Hematopoietic multipotent progenitor cell treated with erythropoietin and hydrocortisone succinate and interleukin-3 and kit ligand, for 4 days (in vitro differentiated cells): ENCODE results near the gene A3GALT2.
A peak's percentile ranks its signal among the peaks of the same experiment; 100 is the strongest.

Experiments used
- DNase-seq: peaks from one replicate; pipeline ENCODE4 v3.0.0-alpha.2; 2015

A3GALT2 gene

GRCh38 chr1:33331444-33332356 is 10.8 kb upstream of the A3GALT2 start:
- DNase-seq, result no peak

GRCh38 chr1:33330906-33331305 is 10.0 kb upstream of the A3GALT2 start:
- no peak for DNase-seq

DNA sequence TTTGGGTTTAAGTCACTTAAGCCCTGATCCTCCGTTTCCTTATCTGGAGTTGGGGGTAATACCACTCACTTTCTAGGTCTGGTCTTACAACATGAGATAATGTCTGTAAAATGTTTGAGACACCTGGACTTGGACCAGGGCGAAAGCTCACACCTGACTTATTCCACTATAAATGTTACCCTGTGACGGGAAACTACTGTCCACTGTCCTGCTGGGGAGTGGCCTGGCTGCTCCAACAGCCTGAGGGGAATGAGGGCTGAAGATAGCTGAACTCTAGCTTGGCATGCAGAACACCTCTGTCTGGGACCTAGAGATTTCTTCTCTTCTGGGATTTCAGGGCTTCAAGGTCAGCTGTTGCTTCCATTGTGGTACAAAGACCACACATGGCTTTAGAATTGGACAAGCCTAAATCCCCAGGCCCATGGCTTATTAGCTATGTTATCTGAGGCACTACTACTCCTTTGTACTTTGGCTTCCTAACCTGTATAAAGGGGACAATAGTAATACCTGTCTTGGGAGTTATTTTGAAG is 9.5 kb upstream of the A3GALT2 start:
- no peak for DNase-seq

- no peak for DNase-seq
Measured at GRCh38 chr1:33329600-33330305, 8.9 kb upstream of the A3GALT2 start.

DNA sequence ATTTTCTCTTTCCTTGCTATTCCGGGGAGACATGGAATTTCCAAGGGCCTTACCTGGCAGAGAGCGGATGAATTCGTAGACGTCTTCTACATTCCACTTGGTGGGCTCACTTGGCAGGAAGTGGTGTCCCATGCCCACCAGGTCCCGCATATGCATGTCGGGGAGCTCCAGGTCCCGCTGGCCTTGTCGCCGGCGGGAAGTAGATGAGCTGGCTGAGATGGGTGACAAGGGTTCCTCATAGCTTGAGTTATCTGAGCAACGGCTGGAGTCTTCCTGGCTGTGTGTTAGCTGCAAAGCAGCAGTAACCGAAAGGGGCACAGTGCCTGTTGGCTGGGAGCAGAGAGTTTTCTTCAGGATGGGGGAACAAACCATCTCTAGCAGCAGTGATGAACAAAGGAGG is 7.9 kb upstream of the A3GALT2 start:
- DNase-seq, result no peak

- DNase-seq, result peak; percentile 47
Measured at GRCh38 chr1:33327587-33328325, 6.9 kb upstream of the A3GALT2 start.

DNA sequence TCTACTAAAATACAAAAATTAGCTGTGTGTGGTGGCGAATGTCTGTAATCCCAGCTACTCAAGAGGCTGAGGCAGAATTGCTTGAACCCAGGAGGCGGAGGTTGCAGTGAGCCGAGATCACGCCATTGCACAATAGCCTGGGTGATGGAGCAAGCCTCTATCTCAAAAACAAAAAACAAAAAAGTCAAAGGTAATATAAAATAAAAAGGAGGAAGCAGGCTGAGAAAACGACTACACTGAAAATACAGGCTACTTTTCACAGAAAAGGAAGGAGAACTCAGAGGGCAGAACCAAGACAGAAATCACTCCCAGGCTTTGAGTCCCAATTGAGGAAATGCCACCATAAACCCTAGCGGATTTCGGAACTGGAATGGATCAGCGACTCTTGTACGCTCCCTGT is 5.9 kb upstream of the A3GALT2 start:
- peak; percentile 19 for DNase-seq

- DNase-seq, result no peak
Measured at GRCh38 chr1:33324677-33325575, 4.0 kb upstream of the A3GALT2 start.

GRCh38 chr1:33323663-33324477 is 3.0 kb upstream of the A3GALT2 start:
- DNase-seq, result no peak

DNA sequence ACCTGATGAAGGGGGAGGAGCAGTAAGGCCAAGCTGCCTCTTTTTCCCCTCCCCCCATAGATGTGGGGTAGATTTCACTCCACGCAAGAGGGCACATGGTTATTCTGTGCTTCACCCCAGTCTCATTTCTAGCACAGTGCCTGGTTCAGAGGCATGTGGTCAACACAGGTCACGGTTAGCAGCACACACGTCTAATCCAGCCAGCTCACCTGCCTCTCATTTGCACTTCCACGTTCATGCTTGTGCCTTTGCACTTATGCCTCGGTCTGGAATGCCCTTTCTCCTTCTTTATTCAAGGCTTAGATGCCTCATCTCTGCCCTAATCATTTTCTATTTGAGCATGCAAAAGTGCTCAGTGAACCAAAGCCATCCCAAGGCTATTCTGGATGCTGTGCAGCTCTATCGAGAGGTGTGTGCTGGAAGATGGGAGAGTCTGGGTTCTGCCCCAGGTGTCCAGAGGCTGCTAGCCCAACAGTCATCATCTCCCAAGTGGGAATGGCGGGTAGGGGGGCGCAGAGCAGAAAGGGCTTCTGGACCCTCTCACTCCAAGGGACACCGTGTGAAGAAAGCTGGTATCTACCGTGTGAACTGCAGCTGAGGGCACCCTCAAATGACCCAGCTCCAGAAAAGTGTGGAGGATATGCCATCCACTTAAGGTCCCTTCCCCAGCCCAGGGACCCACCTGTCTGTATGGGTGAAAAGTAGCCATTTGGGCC is 2.1 kb upstream of the A3GALT2 start:
- DNase-seq, result no peak

DNA sequence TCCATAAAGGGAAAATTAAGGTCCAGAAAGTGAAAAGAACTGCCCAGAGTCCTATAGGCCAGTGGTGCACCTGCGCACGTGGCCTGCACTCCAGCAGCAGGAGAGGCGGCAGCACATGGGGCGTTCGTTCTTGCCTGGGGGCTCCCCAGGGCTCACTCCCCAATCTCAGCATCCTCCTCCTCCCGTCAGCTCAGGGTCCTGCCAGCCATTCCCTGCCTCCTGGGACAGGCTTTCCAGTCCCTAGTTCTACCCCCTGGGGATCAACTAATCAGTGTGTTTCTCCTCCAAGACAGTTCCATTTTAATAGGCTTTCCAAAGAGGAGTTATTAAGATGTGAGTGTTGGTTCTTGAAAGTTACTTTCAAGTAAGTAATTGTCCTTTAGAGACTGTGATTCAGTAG is 1.2 kb upstream of the A3GALT2 start:
- DNase-seq, result no peak

- DNase-seq, result no peak
Measured at GRCh38 chr1:33321178-33321577, 280 bp upstream of the A3GALT2 start.

DNA sequence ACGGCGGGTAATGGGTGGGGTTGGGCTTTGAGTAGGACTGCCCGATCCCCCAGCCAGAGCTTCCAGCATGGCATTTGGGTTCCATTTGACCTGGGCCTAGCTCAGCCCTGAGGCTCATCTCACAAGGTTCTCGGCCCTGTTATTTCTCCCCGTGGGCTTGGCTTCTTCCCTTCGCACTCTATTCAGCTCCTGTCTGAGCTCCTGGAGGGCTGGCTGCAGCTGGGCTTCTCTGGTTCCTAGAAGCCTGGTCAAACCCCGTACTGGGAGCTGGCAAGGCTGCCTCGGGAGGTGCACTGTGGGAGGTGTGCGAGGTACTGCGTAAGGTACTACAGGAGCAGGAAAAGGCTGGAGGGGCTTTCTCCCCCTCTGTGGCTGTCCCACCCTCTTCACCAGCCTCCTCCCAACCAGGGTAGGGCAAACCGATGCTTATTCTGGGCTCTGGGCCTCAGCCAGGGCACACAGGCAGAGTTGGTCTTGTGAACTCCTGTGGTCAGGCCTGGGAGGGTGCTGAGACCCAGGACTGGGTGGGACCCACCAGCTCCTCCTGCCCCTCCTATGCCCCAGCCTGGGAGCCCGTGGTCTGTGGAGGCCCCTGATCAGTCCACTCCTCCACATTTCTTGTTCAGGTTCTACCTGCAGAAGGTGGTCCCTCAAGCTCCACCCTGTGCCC is 814 bp downstream of the A3GALT2 start:
- no peak for DNase-seq

GRCh38 chr1:33319186-33319948 is 1.5 kb downstream of the A3GALT2 start:
- no peak for DNase-seq

GRCh38 chr1:33317946-33318345 is 3.0 kb downstream of the A3GALT2 start:
- DNase-seq, result no peak

DNA sequence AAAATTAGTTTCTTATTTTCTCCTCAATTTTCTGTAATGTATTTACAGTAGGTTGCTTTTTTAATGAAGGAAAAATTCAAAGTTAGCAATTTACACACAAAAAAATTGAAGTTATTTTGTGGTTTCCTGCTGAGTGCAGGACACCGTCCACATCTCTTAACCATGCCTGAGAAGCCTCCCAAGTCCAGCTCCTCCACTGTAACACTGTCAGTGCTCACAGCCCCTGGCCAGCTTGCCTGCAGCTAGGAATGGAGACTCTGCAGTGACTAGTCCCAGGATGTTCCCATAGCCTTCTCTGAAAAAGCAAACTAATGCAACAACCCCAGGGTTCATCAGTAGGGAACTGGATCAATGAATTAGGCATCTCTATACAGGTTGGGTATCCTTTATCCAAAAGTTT is 3.5 kb downstream of the A3GALT2 start:
- DNase-seq, result no peak

DNA sequence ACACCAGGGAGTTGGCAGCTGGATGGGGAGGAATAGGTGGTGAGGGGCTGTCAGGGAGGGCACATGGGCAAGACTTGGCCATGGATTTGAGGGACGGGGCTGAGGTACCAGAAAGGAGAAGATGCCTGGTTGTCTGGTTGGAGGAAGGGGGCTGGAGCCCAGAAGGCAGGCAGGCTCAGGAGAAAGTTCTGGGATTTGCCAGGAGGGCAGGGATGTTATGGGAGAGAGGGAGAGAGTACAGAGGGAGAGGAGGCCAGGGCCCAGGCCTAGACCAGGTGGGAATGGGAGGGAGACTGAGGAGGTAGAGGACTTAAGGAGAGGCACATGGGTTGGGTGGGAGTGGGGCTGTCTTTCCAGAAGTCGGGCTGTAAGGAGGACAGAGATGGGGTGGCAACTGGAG is 4.3 kb downstream of the A3GALT2 start:
- DNase-seq, result no peak

DNA sequence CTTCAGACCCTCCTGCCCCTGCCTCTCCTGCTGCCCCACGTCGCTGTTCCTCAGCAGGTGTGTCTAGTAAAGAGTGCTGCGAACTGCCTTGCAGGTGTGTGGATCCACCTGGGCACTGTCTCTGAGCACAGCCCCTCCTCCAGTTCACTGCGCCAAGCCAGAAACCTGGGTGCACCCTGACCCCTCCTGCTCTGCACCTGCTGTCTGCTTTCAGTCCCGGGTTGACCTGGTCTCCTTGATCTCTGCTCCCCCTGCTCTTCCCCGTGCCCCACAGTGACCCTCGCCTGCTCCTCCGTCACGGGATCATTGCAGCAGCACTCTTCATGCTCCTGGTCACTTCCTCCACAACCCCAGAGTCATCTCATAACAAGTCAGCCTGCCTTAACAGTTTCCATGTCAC is 6.5 kb downstream of the A3GALT2 start:
- no peak for DNase-seq

DNA sequence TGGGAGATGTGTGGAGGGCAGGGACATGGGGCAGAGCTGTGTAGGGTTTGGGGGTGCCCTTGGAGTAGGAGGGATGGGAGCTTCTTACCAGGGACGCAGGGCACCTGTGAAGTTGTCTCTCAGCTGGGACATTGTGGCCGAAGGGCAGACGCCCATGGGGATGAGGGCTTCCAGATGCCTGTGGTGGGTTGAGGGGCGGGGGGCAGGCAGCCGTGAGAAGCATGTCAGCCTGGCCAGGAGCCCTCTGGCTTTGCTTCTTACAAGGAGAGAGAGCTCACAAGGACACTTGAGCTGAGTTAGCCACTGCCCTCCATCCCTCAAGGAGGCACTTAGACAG is 8.5 kb downstream of the A3GALT2 start:
- no peak for DNase-seq
